ENCODE measurements around the gene RNF144A.

GRCh38 chr2:6915399-6915798, 1.8 kb upstream of the RNF144A start:
- TF ChIP-seq, protein P1, sequence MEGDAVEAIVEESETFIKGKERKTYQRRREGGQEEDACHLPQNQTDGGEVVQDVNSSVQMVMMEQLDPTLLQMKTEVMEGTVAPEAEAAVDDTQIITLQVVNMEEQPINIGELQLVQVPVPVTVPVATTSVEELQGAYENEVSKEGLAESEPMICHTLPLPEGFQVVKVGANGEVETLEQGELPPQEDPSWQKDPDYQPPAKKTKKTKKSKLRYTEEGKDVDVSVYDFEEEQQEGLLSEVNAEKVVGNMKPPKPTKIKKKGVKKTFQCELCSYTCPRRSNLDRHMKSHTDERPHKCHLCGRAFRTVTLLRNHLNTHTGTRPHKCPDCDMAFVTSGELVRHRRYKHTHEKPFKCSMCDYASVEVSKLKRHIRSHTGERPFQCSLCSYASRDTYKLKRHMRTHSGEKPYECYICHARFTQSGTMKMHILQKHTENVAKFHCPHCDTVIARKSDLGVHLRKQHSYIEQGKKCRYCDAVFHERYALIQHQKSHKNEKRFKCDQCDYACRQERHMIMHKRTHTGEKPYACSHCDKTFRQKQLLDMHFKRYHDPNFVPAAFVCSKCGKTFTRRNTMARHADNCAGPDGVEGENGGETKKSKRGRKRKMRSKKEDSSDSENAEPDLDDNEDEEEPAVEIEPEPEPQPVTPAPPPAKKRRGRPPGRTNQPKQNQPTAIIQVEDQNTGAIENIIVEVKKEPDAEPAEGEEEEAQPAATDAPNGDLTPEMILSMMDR (IDR thresholded peaks at IDR 0.05 in 2 of 3, conservative IDR thresholded peaks at IDR 0.05 in 1 of 3; ENCODE audit: borderline replicate concordance in 1 of 3, insufficient read depth in 1 of 3, low read depth in 2 of 3, low read length in 2 of 3) = no peak
- no peak for TF ChIP-seq SIN3A (IDR thresholded peaks at IDR 0.05; ENCODE audit: low read depth)
- TF ChIP-seq POLR2A (IDR thresholded peaks at IDR 0.05; ENCODE audit: borderline replicate concordance, extremely low read depth, insufficient read depth, insufficient read length) = no peak
- no peak for TF ChIP-seq CEBPB (IDR thresholded peaks at IDR 0.05; ENCODE audit: low read depth)
- no peak for TF ChIP-seq YY1 (IDR thresholded peaks at IDR 0.05; ENCODE audit: extremely low read depth, insufficient replicate concordance, low read depth, low read length)
- no peak for TF ChIP-seq ELF1 (IDR thresholded peaks at IDR 0.05; ENCODE audit: borderline replicate concordance, low read depth)
- no peak for TF ChIP-seq POLR2AphosphoS5 (IDR thresholded peaks at IDR 0.05; ENCODE audit: low read depth, low read length)
- no peak for TF ChIP-seq CBX3 (IDR thresholded peaks at IDR 0.05; ENCODE audit: low read depth)
- TF ChIP-seq EZH2 (IDR thresholded peaks at IDR 0.05) = no peak
- TF ChIP-seq, protein P2, sequence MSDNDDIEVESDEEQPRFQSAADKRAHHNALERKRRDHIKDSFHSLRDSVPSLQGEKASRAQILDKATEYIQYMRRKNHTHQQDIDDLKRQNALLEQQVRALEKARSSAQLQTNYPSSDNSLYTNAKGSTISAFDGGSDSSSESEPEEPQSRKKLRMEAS (IDR thresholded peaks at IDR 0.05) = no peak
- TF ChIP-seq ZFX (IDR thresholded peaks at IDR 0.05) = no peak
- TF ChIP-seq RAD21 (IDR thresholded peaks at IDR 0.05; ENCODE audit: low read depth) = no peak

Measured in HCT116 (cell line).